ENCODE results near the gene CPLX1. TPM values are rescaled to one million over a fixed set of nuclear protein-coding genes. Genes with fewer than 3 reads are reported as not detected.
A peak's percentile ranks its signal among the peaks of the same experiment; 100 is the strongest.

CPLX1 gene
- total RNA-seq, 2 experiments from 2014 or later, result 0.21 to 0.25 TPM

DNA sequence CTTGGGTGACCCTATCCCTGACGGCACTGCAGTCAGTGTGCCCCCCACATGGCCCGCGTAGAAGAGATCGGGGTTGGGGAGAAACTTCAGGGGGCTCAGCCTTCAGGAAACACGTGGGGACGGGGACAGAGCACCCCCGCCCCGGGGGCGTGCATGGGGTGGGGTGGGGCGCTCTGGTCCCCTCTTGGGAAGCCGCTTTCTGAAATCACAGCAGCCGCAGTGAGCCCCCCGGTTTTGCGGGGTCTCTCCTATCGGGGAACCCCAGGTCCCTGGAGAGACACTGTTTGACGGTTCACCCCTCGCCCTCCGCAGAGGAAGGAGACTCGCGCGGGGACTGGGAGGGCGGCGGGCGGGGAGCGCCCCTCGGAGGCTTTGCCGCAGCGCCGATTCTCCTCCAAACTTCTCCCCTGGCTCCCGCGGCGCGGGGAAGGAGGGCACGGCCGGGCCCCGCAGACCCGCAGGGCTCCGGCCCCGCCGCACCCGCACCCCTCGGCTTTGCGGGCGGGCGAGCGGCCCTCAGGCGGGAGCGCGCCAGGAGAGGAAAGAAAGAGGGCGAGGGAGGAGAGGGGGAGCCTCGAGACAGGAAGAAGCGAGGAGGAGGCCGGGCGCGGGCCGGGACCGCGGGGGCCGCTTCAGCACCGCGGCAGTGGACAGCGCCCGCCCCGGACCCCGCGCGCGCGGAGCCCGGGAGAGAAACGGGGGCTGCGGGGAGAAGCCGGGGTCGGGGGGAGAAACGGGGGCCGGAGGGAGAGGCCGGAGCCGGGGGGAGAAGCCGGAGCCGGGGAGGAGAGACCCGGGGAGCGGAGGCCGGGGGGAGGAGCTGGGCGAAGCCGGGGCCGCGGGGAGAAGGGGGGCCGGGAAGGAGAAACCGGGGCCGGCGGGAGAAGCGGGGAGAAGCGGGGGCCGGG is 612 bp downstream of the CPLX1 start:
- DNase-seq (ENCODE audit: low spot score), result no peak
- Histone ChIP-seq H3K4me2 (ENCODE audit: low read length) (peak overlapping the region; percentile 52; the same call in 1 of the 2 replicates), H2AFZ (ENCODE audit: low read length) (no peak overlapping the region), H3K79me2 (ENCODE audit: insufficient read depth, low read depth, low read length) (no peaks in the 10 kb centered on the region), H3K9me2 (ENCODE audit: insufficient read depth, low read length) (no peaks in the 10 kb centered on the region), H3K27ac (ENCODE audit: low read depth, low read length, poor library complexity, severe bottlenecking) (no peak overlapping the region), H3K4me1 (ENCODE audit: insufficient read depth, low read length, poor library complexity, severe bottlenecking) (no peaks in the 10 kb centered on the region), H3K9me3 (ENCODE audit: low read length) (no peaks in the 10 kb centered on the region), H3K4me3 (ENCODE audit: low read depth, low read length, poor library complexity, severe bottlenecking) (peak overlapping the region; percentile 60), H3K36me3 (ENCODE audit: insufficient read depth, low read length) (no peaks in the 10 kb centered on the region), H4K20me1 (ENCODE audit: insufficient read depth, low read length) (no peaks in the 10 kb centered on the region)
- CTCF ChIA-PET (ENCODE audit: unreplicated experiment), result no interaction called here
- POLR2A ChIA-PET, result no interaction called here
- intact Hi-C loops (cut with micrococcal nuclease; ENCODE audit: unreplicated experiment), result no loop called here
- no peak for TF ChIP-seq EZH2phosphoT487 (IDR thresholded peaks at IDR 0.05; ENCODE audit: borderline replicate concordance, low read depth, low read length)
- TF ChIP-seq, protein P1, sequence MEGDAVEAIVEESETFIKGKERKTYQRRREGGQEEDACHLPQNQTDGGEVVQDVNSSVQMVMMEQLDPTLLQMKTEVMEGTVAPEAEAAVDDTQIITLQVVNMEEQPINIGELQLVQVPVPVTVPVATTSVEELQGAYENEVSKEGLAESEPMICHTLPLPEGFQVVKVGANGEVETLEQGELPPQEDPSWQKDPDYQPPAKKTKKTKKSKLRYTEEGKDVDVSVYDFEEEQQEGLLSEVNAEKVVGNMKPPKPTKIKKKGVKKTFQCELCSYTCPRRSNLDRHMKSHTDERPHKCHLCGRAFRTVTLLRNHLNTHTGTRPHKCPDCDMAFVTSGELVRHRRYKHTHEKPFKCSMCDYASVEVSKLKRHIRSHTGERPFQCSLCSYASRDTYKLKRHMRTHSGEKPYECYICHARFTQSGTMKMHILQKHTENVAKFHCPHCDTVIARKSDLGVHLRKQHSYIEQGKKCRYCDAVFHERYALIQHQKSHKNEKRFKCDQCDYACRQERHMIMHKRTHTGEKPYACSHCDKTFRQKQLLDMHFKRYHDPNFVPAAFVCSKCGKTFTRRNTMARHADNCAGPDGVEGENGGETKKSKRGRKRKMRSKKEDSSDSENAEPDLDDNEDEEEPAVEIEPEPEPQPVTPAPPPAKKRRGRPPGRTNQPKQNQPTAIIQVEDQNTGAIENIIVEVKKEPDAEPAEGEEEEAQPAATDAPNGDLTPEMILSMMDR (conservative IDR thresholded peaks at IDR 0.05; ENCODE audit: low read length), result no peak
- no TSS peak for BruUV-seq (replicated peaks)

- H3K36me3 ChIP-seq (ENCODE audit: insufficient read depth, low read length), result no peaks in the 10 kb centered on the region
- no peak for DNase-seq (ENCODE audit: low spot score)
- ChIA-PET CTCF (ENCODE audit: unreplicated experiment) (no interaction called here), POLR2A (no interaction called here)
- intact Hi-C loops (cut with micrococcal nuclease; ENCODE audit: unreplicated experiment), result no loop called here
- H3K27ac ChIP-seq (ENCODE audit: low read depth, low read length, poor library complexity, severe bottlenecking), result no peak overlapping the region
- BruUV-seq (replicated peaks), result no TSS peak
- no peaks in the 10 kb centered on the region for H3K4me1 ChIP-seq (ENCODE audit: insufficient read depth, low read length, poor library complexity, severe bottlenecking)
- no peaks in the 10 kb centered on the region for H3K9me2 ChIP-seq (ENCODE audit: insufficient read depth, low read length)
- H4K20me1 ChIP-seq (ENCODE audit: insufficient read depth, low read length), result no peaks in the 10 kb centered on the region
- no peak overlapping the region for H3K4me2 ChIP-seq (ENCODE audit: low read length)
- H3K79me2 ChIP-seq (ENCODE audit: insufficient read depth, low read depth, low read length), result no peaks in the 10 kb centered on the region
- no peak overlapping the region for H2AFZ ChIP-seq (ENCODE audit: low read length)
- no peaks in the 10 kb centered on the region for H3K9me3 ChIP-seq (ENCODE audit: low read length)
- TF ChIP-seq, protein P1 (conservative IDR thresholded peaks at IDR 0.05; ENCODE audit: low read length), result no peak
- no peak for TF ChIP-seq EZH2phosphoT487 (IDR thresholded peaks at IDR 0.05; ENCODE audit: borderline replicate concordance, low read depth, low read length)
- no peak overlapping the region for H3K4me3 ChIP-seq (ENCODE audit: low read depth, low read length, poor library complexity, severe bottlenecking)
Observed at GRCh38 chr4:824461-825062, 1.4 kb downstream of the CPLX1 start.
